Activated T-cell treated with anti-CD3 and anti-CD28 coated beads for 48 hours (primary cell): ENCODE measurements around the gene TRIO.

Experiments used
- DNase-seq: peaks from one replicate; pipeline ENCODE4 v3.0.0-alpha.2; 2020; ENCODE audit warnings: low read depth

The TRIO gene

DNA sequence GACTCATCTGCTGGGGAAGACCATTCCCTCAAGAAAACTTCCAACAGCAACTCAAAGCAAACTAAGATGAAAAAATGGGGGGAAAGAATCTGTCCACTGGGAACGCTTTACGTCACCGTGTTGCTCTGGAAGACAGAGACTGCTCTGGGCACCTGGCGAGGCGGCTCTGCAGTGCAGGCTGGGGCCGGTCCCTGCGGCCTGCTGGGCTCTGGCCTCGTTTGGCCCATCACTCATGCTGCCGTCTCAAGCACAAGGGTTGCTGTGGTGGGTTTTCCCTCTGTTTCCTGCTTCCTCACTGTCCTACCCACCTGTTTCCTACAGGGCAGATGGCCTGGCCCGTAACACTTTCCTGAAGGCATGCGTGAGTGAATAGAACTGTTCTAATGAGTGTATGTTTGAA is 345.6 kb downstream of the TRIO start:
- DNase-seq: no peak

DNA sequence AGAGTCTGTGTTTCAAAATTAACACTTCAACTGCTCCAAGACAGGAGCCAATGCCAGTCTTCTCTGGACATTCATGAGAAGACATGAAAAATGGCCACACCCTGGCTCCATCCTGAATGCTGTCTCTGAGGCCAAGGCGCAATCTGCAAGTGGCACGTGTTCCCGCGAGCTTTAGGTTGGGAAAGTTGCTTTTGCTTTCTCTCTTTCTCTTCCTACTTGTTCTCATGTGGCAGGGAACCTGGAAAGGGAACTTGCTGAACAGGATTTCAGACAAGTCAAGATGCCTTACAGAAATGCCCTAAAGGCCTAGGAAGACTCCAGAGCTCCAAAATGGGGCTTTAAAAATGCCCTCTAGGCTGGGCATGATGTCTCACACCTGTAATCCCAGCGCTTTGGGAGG is 346.5 kb downstream of the TRIO start:
- no peak for DNase-seq

DNA sequence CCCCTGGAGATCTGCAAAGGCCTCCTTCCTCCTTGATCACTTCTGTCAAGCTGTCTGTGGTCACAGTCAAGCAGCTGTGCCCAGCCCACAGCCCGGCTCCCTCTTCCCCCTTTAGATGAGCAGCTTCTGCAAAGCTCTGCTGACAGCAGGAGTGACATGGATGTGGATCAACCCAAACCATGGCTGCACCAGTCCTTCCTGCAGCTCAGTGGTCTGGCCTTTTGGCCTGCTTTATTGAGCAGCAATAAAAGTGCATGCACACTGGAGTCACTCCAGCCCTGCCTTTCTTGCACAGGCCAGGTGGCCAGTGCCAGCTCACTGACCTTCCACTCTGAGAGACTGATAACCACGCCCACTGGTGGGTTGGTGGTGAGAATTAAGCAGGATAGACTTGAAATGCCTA is 347.2 kb downstream of the TRIO start:
- no peak for DNase-seq

DNA sequence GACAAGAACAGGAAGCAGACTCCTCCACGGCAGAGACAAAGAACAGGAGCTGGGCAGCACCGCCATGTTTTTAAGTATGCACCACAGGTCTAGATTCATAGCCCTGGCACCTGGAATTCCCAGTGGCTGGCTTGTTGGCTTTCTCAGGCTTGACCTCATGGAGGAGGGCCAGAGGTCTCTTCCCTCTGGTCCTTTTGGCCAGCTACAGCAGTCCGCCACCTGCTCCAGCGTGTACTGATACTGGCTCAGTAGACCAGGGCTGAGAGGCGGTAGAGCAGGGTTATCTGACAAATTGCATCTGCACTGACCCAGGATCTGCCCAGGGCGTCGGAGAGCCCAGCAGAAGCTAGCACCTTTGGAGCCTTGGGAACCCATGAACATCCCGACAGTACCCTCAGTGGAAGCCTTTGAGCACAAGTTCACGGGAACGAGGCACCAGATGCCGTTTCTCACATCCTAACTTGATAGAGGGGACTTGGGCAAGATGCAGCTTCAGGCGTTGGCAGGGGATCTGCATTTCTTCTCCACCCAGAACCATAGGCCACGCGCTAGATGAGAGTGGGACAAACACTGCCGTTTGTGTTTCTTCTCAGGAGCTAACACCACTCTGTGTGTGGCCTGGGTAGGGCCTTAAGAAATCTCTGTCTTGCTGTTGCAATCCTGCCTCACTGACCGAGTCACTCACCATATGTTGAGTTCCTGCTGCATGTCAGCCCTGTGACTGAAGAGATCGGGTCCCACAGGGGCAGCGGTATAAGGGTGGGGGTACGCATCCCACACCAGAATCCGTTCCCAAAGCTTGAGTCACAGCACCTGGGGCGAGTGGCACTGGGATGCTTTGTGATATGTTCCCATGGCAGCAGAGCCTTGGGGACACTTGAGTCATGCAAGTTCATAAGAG is 348.1 kb downstream of the TRIO start:
- no peak for DNase-seq

DNA sequence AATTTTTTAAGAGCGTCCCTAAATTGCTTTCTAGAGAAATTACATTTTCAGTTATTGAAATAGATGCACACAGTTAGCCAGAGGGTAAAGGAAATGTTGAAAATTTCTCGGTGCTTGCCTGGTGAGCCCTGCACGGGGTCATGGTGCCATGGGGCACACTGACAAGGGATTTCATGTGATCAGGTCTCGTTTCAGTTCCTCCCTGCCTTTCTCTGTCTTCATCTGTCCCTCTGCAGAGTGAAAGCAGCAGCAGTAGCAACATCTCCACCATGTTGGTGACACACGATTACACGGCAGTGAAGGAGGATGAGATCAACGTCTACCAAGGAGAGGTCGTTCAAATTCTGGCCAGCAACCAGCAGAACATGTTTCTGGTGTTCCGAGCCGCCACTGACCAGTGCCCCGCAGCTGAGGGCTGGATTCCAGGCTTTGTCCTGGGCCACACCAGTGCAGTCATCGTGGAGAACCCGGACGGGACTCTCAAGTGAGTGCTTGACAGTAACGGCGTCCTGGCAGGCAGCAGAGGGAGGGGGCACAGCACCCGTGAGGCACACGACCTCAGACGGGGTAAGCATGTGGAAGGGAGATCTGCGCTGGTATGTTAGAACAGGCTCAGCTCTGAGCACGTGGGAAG is 349.3 kb downstream of the TRIO start:
- DNase-seq: no peak

DNA sequence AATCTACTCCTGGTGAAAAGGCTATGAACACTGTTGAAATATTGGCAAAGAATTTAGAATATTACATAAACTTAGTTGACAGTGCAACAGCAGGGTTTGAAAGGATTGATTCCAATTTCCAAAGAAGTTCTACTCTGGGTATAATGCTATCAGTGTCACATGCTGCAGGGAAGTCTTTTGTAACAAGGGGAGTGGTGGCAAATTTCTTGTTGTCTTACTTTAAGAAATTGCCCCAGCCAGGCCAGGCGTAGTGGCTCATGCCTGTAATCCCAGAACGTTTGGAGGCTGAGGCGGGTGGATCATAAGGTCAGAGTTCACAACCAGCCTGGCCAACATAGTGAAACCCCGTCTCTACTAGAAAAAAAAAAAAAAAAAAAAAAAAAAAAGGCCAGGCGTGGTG is 352.2 kb downstream of the TRIO start:
- no peak for DNase-seq

DNA sequence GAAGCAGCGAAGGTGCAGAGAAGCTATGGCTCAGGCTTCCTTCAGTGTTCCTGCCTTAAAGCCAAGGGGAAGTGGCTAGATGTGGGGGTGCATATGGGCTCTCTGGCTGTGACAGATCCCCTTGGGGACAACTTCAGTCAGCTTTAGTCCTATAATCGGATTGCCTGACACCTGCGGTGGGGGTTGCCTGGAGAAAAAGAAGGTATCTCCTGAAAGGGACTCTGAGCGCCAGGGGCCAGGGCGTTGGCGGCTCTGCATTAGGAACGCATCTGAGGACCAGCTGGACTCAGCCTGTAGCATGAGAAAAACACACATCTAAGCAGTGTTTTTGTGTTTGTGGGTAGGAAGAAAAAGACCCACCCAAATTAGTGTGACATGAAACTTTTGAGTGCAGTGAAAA is 354.2 kb downstream of the TRIO start:
- no peak for DNase-seq

DNA sequence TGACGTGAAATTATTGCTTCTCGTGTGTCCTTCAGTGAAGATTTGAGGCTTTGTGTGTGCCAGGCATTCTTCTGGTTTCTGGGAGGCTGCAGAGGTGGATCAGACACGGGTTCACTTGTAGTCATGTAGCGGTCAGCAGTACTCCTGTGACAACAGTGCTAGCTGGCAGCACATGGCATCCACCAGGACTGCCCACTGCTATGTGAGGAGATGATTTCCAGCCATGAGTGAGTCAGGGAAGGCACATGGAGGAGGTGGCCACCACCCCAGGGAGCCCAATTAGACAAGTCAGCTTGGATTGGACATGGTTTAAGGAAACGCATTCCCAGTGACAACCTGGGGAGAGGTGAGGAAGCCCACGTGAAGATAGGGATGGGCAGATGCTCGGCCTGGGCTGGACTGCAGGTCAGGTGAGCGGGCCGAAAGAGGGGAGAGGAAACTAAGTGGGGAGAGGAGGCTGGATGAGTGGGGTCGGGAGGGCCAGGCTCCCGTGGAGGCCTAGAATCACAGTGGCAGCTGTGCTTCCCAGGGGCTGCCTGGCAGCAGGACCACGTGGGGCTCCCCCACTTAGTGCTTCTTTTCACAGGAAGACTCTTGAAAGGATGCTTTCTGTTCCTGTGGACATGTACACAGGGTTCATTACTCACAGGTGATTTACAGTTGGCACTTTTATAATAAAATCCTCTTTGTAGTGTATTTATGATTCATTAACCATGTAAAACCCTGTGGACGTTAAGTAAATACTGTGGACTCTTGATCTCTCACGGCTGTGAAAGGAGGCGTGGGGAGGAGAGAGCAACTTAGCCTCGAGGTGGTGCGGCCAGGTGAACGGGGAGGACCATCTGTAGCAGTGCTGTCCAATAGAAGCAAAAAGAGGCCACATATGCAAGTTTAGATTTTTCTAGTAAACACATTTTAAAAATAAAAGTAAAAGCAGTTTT is 358.5 kb downstream of the TRIO start:
- no peak for DNase-seq

DNA sequence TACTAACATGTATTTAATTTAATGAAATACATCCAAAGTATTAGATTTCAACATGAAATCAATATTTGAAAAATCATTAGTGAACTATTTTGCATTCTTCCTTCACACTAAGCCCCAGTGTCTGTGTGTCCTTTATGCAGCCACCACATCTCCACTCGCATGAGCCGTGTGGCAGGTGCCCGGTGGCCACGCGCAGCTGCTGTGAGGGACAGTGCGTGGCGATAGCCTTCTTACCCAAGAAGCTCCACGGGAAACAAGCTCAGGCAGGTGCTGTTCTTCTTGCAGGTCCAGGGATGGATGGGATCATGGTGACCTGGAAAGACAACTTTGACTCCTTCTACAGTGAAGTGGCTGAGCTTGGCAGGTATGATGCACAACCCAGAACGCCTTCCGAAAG is 359.1 kb downstream of the TRIO start:
- no peak for DNase-seq

DNA sequence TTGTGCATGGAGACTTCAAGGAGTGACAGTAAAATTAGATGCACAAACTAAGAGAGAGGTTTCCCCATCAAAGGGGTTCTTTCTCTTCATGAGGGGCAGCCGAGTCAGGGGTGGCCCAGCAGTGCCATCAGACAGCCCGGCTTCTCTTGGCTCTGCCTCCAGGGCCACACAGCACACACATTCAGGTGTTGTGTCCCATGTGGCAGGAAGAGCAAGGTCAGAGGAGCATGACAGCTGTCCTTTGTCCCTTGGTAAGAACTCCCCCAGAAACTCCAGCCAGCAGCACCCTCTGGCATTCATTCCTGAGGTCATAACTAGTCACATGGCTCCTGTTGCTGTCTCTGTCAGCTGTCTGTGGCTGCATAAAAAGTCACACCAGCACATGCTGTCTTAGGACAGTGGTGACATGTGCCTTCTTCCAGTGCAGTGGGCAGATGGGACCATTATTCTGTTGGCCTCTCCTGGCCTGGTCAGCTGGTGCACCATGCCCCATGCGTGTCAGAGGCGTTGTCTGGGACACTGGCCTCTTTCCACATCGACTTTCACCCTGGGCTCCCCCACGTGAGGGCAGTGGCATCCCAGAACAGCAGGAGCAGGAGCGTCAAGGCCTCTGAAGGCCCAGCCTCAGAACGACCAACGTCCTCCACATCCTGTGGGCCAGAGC is 360.0 kb downstream of the TRIO start:
- DNase-seq: no peak

DNA sequence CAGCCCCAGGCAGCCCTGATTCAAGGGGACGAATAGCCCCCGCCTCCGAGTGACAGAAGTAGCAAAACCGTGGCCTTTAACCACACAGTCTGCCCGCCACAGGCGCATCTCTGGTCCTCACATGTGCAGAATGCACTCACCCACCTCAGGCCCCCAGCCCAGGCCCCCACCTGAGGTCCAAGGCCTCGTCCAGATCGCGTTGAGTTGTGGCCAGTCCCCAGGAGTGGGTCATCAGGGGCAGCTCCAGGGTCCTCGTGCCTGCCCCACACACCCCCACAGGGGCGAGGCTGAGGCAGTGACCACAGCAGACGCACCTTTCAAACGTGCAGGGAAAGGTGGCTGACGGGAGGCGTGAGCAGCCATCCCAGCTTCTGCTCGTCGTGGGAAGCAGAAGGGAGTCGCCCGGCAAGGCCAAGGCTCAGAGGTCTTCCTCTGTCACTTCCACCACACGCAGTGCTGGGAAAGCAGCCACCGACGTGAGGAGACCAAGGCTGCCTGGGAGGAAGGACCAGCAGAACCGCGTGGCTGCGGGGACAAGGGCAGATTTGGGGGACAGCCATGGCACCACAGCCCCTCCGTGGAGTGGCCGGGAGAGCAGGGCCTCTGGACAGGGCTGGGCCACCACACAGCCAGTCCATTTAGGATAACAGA is 360.7 kb downstream of the TRIO start:
- DNase-seq: no peak

DNA sequence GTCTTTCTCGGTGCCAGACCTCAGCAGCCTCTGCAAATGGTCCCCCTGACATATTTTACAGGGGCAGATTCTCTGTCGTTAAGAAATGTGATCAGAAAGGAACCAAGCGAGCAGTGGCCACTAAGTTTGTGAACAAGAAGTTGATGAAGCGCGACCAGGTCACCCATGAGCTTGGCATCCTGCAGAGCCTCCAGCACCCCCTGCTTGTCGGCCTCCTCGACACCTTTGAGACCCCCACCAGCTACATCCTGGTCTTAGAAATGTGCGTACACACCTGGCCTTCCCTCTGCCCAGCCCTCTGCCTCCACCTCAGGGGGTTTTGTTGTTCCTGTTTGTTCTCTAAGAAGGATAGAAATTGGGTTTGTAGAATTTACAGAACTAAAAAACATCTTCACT is 361.2 kb downstream of the TRIO start:
- no peak for DNase-seq

DNA sequence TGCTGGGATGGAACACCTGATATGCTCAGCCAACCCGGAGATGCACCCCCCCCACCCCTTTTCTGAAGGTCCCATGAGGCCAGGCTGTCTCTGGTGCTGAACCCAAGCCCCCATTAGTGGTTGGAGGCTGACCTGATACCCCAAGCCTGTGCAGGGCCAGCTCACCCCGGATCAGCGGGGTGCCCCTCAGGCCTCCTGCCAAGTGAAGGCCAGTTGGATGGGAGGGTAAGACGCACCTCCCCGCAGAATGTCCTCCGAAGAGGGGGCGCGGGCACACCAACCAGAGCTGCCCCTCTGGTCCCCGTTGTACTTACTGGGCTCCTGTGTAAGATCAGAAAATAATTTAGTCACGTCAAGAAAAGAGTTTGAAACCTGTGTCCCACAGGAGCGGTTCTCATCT is 361.7 kb downstream of the TRIO start:
- no peak for DNase-seq

DNA sequence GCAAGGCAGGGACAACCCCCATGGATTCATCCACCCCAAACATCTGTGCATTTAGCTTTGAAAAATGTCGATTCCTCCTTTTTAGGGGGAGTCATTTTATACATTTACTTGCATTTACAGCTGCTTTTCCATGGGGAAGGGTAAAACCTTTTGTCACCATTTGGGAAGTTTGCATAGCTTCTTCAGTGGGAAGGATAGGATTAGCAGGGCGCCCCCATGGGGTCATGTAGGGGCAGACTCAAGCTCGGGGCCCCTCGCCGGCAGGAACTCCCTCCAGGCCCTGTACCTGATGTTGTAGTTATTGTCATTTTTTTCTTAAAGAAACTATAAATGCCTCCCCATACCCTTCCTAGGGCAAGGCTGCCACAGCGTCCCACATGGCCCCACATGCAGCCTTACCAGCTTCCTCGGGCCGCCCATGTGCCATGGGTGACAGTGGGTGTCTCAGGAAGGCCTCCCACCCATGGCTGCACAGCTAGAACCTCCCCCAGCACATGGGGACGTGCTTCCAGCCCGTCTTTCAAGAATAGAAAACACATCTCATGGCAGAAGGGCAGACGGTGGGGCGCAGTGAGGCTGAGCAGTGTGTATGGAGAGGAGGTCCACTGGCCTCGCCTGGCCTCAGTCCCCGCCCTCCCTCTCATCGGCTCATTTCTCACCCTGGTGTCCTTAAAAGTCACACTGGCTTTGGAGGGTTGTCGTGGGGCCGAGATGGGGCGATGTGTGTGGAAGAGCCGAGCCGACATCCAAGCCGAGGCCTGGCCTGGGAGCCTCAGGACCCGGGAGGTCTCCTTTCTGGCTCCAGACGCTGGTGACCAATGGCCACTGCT is 362.4 kb downstream of the TRIO start:
- DNase-seq: no peak

DNA sequence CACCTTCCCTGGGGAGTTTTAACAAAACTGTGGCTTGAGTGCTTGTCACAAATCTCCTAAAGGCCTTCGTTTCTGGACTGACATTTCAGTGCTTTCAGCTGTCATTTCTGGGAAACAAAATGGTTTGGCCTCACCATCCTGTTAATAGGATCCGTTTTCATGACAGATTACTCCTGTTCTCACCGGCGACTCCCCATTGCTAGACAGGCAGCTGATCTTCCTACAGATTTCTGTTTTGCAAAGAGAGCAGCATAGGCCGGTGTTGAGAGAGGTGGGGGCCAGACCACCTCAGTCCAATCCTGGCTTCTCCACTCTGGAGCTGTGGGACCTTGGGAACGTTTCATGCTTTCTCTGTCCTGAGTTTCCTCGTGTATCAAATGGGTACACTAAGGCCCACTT is 363.0 kb downstream of the TRIO start:
- no peak for DNase-seq

DNA sequence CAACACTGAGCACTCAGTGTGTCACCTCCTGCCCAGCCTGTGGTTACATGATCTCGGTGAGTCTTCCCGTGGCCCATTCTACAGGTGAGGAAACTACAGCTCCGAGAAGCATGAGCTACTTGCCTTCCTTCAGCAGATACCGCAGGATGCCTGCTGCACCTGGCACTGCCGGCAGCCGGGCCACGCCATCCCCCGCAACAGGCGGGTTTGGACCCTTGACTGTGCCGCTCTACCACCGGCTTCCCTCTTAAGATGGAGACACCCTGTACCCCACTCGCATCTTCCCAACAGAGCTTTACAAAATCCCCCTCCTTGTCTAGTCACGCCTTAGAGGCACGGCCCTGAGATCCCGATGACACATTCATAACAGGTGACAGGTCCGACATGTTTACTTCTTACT is 363.5 kb downstream of the TRIO start:
- DNase-seq: no peak

DNA sequence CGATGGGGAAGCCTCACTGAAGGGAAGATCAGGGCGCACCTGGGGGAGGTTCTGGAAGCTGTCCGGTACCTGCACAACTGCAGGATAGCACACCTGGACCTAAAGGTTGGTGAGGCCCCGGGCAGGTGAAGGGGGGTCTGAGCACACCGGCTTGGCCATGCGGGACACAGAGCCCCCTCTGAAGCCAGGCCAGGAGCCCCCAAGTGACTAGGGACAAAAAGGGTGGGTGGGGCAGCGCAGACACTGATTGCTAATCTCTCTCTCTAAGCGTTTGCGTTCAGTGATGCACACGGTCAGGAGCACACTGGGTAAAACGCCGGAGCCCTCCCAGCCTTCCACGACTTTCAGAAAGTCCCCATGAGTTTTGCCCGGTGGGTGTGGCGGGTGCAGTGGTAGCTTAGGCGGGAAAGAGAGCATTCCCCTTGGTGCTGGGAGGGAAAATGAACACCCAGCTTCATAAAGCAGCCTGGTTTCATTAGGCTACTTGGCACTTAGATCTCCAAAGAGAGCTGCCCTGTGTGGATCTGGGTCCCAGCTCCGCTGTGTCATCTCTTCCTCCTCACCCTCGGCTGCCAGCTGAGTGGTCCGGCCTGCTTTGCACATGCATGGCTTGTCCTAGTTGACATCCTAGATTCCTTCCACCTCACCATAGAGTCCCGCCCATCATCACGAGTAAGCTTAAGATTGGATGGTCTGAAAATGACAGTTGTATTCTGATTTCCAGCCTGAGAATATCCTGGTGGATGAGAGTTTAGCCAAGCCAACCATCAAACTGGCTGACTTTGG is 364.2 kb downstream of the TRIO start:
- DNase-seq: no peak

DNA sequence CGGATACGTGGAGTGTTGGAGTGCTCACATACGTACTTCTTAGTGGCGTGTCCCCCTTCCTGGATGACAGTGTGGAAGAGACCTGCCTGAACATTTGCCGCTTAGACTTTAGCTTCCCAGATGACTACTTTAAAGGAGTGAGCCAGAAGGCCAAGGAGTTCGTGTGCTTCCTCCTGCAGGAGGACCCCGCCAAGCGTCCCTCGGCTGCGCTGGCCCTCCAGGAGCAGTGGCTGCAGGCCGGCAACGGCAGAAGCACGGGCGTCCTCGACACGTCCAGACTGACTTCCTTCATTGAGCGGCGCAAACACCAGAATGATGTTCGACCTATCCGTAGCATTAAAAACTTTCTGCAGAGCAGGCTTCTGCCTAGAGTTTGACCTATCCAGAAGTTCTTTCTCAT is 364.9 kb downstream of the TRIO start:
- no peak for DNase-seq

DNA sequence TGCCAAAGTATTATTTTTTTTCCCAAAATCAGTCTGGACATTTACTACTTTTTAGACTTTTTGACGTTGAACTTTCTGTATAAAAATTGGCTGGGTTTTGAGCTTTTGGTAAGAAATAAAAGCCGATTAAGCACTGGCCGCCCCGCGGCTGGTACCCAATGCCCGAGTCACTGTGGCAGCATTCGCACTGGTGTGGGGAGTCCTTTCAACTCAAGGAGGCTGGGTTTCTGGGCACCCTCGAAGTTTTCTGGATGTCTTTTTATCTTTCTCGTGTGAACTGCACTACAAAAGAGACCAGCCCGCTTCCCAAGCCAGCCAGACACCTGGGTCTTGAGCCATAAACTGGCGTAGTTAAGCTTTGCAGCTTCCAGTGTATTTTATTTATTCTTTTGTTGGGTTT is 366.4 kb downstream of the TRIO start:
- no peak for DNase-seq
